ENCODE measurements around the gene CFAP99.
"Not testable (repeated sequence)": the region's sequence is repeated elsewhere in the genome, so short reads cannot be mapped to it uniquely, and the experiment has no call there.

Gene CFAP99

DNA sequence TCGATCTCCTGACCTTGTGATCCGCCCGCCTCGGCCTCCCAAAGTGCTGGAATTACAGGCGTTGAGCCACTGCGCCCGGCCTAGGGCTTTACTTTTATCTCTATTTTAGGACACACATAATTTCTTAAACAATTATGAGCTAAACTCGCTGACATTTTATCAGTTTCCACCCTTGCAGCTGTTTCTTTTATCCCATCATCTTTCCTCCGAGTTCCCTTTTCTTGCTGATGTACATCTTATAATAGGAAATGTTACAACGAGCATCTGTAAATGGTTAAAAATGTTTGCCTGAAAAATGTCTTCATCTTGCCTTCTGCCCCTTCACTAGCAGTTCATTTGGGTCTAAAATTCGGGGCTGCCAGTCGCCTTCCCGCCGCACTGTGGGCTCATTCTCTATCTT is 41.5 kb upstream of the CFAP99 start:
- no peak for DNase-seq (ENCODE audit: extremely low read depth, low read depth)
- no peak overlapping the region for H3K4me3 ChIP-seq (replicated peaks; ENCODE audit: low read depth, low read length)
- no peak for TF ChIP-seq CTCF (IDR thresholded peaks at IDR 0.05; ENCODE audit: low read depth, low read length, missing control alignments)

- no peak for DNase-seq (ENCODE audit: extremely low read depth, low read depth)
- no peak for TF ChIP-seq CTCF (IDR thresholded peaks at IDR 0.05; ENCODE audit: low read depth, low read length, missing control alignments)
- H3K4me3 ChIP-seq (replicated peaks; ENCODE audit: low read depth, low read length) = no peak overlapping the region
Observed at GRCh38 chr4:2378401-2378800, 40.4 kb upstream of the CFAP99 start.

GRCh38 chr4:2378898-2379297 is 39.9 kb upstream of the CFAP99 start:
- DNase-seq (ENCODE audit: extremely low read depth, low read depth) = no peak
- no peak overlapping the region for H3K4me3 ChIP-seq (replicated peaks; ENCODE audit: low read depth, low read length)
- no peak for TF ChIP-seq CTCF (IDR thresholded peaks at IDR 0.05; ENCODE audit: low read depth, low read length, missing control alignments)

- not testable (repeated sequence) for H3K4me3 ChIP-seq (replicated peaks; ENCODE audit: low read depth, low read length); DNase-seq (ENCODE audit: extremely low read depth, low read depth)
Observed at GRCh38 chr4:2380589-2380988, 38.2 kb upstream of the CFAP99 start.

- not testable (repeated sequence) for DNase-seq (ENCODE audit: extremely low read depth, low read depth); H3K4me3 ChIP-seq (replicated peaks; ENCODE audit: low read depth, low read length)
Observed at GRCh38 chr4:2382769-2383202, 36.0 kb upstream of the CFAP99 start.

DNA sequence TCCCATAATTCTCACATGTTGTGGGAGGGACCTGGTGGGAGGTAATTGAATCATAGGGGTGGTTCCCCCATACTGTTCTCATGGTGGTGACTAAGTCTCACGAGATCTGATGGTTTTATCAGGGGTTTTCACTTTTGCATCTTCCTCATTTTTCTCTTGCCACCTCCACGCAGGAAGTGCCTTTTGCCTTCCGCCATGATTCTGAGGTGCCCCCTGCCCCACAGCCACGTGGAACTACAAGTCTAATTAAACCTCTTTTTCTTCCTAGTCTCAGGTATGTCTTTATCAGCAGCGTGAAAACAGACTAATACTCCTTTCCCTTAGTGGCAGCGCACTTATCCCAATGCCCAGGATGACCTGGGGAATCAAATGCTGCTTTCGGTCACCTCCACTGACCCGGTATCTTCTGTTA is 35.5 kb upstream of the CFAP99 start:
- H3K4me3 ChIP-seq (replicated peaks; ENCODE audit: low read depth, low read length) = not testable (repeated sequence)

DNA sequence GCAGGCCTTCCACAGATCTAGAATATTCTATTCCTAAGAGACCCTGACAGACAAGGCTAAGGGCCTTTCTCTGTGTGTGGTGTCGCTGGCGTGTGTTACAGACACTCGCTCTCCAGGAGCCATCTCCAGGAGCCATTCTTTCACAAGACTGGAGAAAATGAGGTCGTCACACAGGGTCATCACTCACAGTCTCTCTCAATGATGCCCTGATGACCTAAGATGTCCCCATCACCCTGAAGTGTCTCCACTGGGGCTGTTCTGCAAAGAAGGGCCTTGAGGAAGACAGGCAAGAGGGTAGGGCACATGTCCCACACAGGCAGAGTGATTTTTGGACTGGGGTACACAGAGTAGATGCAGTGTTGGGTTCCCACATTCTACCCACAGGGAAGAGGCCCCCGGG is 35.0 kb upstream of the CFAP99 start:
- DNase-seq (ENCODE audit: extremely low read depth, low read depth) = no peak
- H3K4me3 ChIP-seq (replicated peaks; ENCODE audit: low read depth, low read length) = no peak overlapping the region
- TF ChIP-seq CTCF (IDR thresholded peaks at IDR 0.05; ENCODE audit: low read depth, low read length, missing control alignments) = no peak

More for the DNA sequence above, 35.5 kb upstream of the CFAP99 start:
- DNase-seq (ENCODE audit: extremely low read depth, low read depth) = not testable (repeated sequence)

DNA sequence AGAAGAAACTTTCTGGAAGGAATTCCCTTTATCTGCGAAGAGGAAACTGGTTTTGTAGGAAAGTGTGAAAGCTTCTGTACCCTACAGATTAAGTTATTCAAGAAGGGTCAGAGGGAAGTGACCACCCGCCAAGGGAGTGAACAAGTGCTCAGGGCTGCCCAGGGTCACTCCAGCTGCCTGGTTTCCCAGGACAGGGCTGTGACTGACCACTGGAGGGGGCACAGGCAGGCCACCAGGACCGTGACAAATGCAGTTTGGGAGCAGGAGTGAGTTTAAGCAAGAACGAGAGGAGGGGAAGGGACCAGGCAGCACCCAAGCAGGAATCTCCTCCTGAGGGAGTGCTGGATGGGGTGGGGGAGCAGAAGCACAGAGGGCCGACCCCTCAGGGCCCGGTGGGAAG is 34.5 kb upstream of the CFAP99 start:
- DNase-seq (ENCODE audit: extremely low read depth, low read depth) = no peak
- H3K4me3 ChIP-seq (replicated peaks; ENCODE audit: low read depth, low read length) = no peak overlapping the region
- TF ChIP-seq CTCF (IDR thresholded peaks at IDR 0.05; ENCODE audit: low read depth, low read length, missing control alignments) = no peak

- H3K4me3 ChIP-seq (replicated peaks; ENCODE audit: low read depth, low read length) = no peak overlapping the region
Observed at GRCh38 chr4:2385516-2385915, 33.2 kb upstream of the CFAP99 start.

More at GRCh38 chr4:2385516-2385915, 33.2 kb upstream of the CFAP99 start:
- TF ChIP-seq CTCF (IDR thresholded peaks at IDR 0.05; ENCODE audit: low read depth, low read length, missing control alignments) = no peak
- DNase-seq (ENCODE audit: extremely low read depth, low read depth) = no peak

Data from HFF-Myc (cell line).